Measurements from ENCODE around the gene STK32B. TPM values are rescaled to one million over a fixed set of nuclear protein-coding genes. Genes with fewer than 3 reads are reported as not detected.
A peak's percentile ranks its signal among the peaks of the same experiment; 100 is the strongest.

The STK32B gene
- polyA plus RNA-seq, 1 of the 3 experiments (the other 2 are of a cell fraction): 0.20 TPM

GRCh38 chr4:5018603-5019002, 32.7 kb upstream of the STK32B start:
- peak; percentile 32 for DNase-seq
- Histone ChIP-seq H3K36me3 (replicated peaks in 1 of 2; ENCODE audit: control insufficient read depth in 1 of 2, insufficient read depth in 2 of 2, low read length in 1 of 2) (no peaks in the 10 kb centered on the region), H3K4me3 (ENCODE audit: low read depth in 2 of 2, low read length in 1 of 2) (no peak overlapping the region; a peak in 1 of 4 replicates), H4K20me1 (ENCODE audit: insufficient read depth) (no peaks in the 10 kb centered on the region), H2AFZ (ENCODE audit: low read depth) (no peak overlapping the region), H3K9me2 (no peaks in the 10 kb centered on the region), H3F3A (replicated peaks; ENCODE audit: insufficient read depth) (no peaks in the 10 kb centered on the region), H3K9ac (no peak overlapping the region), H3K4me2 (no peak overlapping the region), H3K9me3 (no peaks in the 10 kb centered on the region), H3K79me2 (ENCODE audit: insufficient read depth) (no peaks in the 10 kb centered on the region), H3K4me1 (ENCODE audit: control insufficient read depth in 1 of 2, insufficient read depth in 2 of 2, low read depth in 1 of 2, low read length in 1 of 2) (peaks cover 0 to 6% of the 10 kb centered on the region in 2 experiments; a peak in 1 of 4 replicates), H3K27ac (ENCODE audit: low read depth in 2 of 2, low read length in 1 of 2) (no peak overlapping the region), H3K27me3 (ENCODE audit: insufficient read depth) (peaks cover 36% of the 10 kb centered on the region; the same call in 1 of the 2 replicates)
- CTCF ChIA-PET: interaction anchor here (0.7 to 1.3 kb wide), 3 partner anchors 31 to 500 kb away, joined by 3 read pairs; no protein-coding TSS in a partner anchor
- POLR2A ChIA-PET: no interaction called here
- 24% methylated on average over 6 of the region's 6 CpGs for WGBS (ENCODE audit: low lambda C conversion rate)
- TF ChIP-seq ELF1 (IDR thresholded peaks at IDR 0.05): no peak
- TF ChIP-seq MEF2A (IDR thresholded peaks at IDR 0.05; ENCODE audit: borderline replicate concordance, low read depth): no peak
- TF ChIP-seq MXI1 (IDR thresholded peaks at IDR 0.05; ENCODE audit: low read depth, low read length): no peak

DNA sequence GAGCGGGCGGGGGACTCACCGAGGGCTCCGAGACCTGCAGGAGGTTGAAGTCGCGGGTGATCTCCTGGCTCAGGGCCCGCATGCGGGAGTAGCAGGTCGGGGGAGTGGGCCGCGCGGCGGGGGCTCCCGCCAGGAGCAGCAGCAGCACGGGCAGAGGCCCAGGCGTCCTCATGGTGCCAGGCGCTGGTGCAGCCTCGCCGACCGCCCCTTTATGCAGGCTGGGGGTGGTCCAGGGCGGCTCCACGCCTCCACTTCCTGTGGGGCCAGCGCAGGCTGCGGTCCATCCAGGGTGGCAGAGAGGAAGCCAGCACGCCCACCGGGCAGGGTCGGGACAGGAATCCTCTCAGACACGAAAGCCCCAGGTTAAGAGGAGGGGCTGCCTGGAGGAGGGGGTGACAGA, 32.0 kb upstream of the STK32B start, which contains the start of gene CYTL1:
CYTL1 (minus strand) TSS at position 185 of the 400 bp plus-strand sequence; CDS start at position 172, 13 bp downstream.
- Histone ChIP-seq H3K4me3 (ENCODE audit: low read depth in 2 of 2, low read length in 1 of 2) (peak within 1 kb of the TSS in 1 of 2 experiments; percentile 39; a peak in 3 of 4 replicates), H3K36me3 (replicated peaks in 1 of 2; ENCODE audit: control insufficient read depth in 1 of 2, insufficient read depth in 2 of 2, low read length in 1 of 2) (no peaks in the 10 kb centered on the region), H3K4me2 (peak within 1 kb of the TSS; percentile 59), H3K4me1 (ENCODE audit: control insufficient read depth in 1 of 2, insufficient read depth in 2 of 2, low read depth in 1 of 2, low read length in 1 of 2) (peaks cover 0 to 6% of the 10 kb centered on the region in 2 experiments; a peak in 1 of 4 replicates), H3F3A (replicated peaks; ENCODE audit: insufficient read depth) (no peaks in the 10 kb centered on the region), H3K79me2 (ENCODE audit: insufficient read depth) (no peaks in the 10 kb centered on the region), H3K27me3 (ENCODE audit: insufficient read depth) (peaks cover 36% of the 10 kb centered on the region; the same call in 1 of the 2 replicates), H2AFZ (ENCODE audit: low read depth) (peak within 1 kb of the TSS; percentile 84), H3K9me2 (no peaks in the 10 kb centered on the region), H3K27ac (ENCODE audit: low read depth in 2 of 2, low read length in 1 of 2) (no peak within 1 kb of the TSS), H3K9me3 (no peaks in the 10 kb centered on the region), H4K20me1 (ENCODE audit: insufficient read depth) (no peaks in the 10 kb centered on the region), H3K9ac (no peak within 1 kb of the TSS)
- 14% methylated on average over 10 of the region's 28 CpGs for WGBS (ENCODE audit: low lambda C conversion rate)
- ChIA-PET POLR2A (no interaction called here), CTCF (no interaction called here)
- peak; percentile 83 for DNase-seq
- no peak for TF ChIP-seq USF2 (IDR thresholded peaks at IDR 0.05; ENCODE audit: borderline replicate concordance, low read depth, low read length)
- TF ChIP-seq ELF1 (IDR thresholded peaks at IDR 0.05): no peak
- TF ChIP-seq MXI1 (IDR thresholded peaks at IDR 0.05; ENCODE audit: low read depth, low read length): no peak
- no peak for TF ChIP-seq SMC3 (IDR thresholded peaks at IDR 0.05; ENCODE audit: low read depth, low read length)
- TF ChIP-seq FOXM1 (IDR thresholded peaks at IDR 0.05; ENCODE audit: low read depth): no peak
- no peak for TF ChIP-seq NRF1 (IDR thresholded peaks at IDR 0.05; ENCODE audit: low read depth, low read length)
- TF ChIP-seq MEF2A (IDR thresholded peaks at IDR 0.05; ENCODE audit: borderline replicate concordance, low read depth): no peak
- no peak for TF ChIP-seq TEAD4 (IDR thresholded peaks at IDR 0.05; ENCODE audit: borderline replicate concordance, insufficient read depth)
- TF ChIP-seq USF1 (IDR thresholded peaks at IDR 0.05; ENCODE audit: borderline replicate concordance, low read depth): no peak
- no peak for TF ChIP-seq EP300 (IDR thresholded peaks at IDR 0.05; ENCODE audit: borderline replicate concordance in 1 of 2, low read depth in 1 of 2, low read length in 1 of 2)
- no peak for TF ChIP-seq FOXJ3 (CRISPR knock-in tag; IDR thresholded peaks at IDR 0.05)
- TF ChIP-seq JUND (IDR thresholded peaks at IDR 0.05): no peak
- no peak for TF ChIP-seq ZBTB33 (IDR thresholded peaks at IDR 0.05; ENCODE audit: borderline replicate concordance, low read depth)
- TF ChIP-seq, protein P1, sequence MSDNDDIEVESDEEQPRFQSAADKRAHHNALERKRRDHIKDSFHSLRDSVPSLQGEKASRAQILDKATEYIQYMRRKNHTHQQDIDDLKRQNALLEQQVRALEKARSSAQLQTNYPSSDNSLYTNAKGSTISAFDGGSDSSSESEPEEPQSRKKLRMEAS (IDR thresholded peaks at IDR 0.05; ENCODE audit: low read depth): no peak
- TF ChIP-seq RFX5 (IDR thresholded peaks at IDR 0.05; ENCODE audit: low read length): no peak
- TF ChIP-seq, protein P2, sequence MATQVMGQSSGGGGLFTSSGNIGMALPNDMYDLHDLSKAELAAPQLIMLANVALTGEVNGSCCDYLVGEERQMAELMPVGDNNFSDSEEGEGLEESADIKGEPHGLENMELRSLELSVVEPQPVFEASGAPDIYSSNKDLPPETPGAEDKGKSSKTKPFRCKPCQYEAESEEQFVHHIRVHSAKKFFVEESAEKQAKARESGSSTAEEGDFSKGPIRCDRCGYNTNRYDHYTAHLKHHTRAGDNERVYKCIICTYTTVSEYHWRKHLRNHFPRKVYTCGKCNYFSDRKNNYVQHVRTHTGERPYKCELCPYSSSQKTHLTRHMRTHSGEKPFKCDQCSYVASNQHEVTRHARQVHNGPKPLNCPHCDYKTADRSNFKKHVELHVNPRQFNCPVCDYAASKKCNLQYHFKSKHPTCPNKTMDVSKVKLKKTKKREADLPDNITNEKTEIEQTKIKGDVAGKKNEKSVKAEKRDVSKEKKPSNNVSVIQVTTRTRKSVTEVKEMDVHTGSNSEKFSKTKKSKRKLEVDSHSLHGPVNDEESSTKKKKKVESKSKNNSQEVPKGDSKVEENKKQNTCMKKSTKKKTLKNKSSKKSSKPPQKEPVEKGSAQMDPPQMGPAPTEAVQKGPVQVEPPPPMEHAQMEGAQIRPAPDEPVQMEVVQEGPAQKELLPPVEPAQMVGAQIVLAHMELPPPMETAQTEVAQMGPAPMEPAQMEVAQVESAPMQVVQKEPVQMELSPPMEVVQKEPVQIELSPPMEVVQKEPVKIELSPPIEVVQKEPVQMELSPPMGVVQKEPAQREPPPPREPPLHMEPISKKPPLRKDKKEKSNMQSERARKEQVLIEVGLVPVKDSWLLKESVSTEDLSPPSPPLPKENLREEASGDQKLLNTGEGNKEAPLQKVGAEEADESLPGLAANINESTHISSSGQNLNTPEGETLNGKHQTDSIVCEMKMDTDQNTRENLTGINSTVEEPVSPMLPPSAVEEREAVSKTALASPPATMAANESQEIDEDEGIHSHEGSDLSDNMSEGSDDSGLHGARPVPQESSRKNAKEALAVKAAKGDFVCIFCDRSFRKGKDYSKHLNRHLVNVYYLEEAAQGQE (IDR thresholded peaks at IDR 0.05; ENCODE audit: low read depth, low read length): no peak
- TF ChIP-seq, protein P3, sequence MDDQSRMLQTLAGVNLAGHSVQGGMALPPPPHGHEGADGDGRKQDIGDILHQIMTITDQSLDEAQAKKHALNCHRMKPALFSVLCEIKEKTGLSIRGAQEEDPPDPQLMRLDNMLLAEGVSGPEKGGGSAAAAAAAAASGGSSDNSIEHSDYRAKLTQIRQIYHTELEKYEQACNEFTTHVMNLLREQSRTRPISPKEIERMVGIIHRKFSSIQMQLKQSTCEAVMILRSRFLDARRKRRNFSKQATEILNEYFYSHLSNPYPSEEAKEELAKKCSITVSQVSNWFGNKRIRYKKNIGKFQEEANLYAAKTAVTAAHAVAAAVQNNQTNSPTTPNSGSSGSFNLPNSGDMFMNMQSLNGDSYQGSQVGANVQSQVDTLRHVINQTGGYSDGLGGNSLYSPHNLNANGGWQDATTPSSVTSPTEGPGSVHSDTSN (IDR thresholded peaks at IDR 0.05): no peak
- no peak for TF ChIP-seq RAD21 (IDR thresholded peaks at IDR 0.05; ENCODE audit: low read length)

Data from SK-N-SH (cell line).